Measurements from ENCODE around the gene KYAT1. TPM values are rescaled to one million over a fixed set of nuclear protein-coding genes. Genes with fewer than 3 reads are reported as not detected.
A peak's percentile ranks its signal among the peaks of the same experiment; 100 is the strongest.
"Not testable (repeated sequence)": the region's sequence is repeated elsewhere in the genome, so short reads cannot be mapped to it uniquely, and the experiment has no call there.

KYAT1 gene
- polyA plus RNA-seq, 5 donors: 6.6 to 10.1 (median 7.9) TPM

GRCh38 chr9:128819716-128820664 lies 61.8 kb downstream of the KYAT1 start:
- DNase-seq: no peak

- peak in 1 of 2 donors; percentile 25 for DNase-seq
Measured at GRCh38 chr9:128818839-128819715, 62.7 kb downstream of the KYAT1 start.

- DNase-seq: peak; percentile 97 to 98
Measured at GRCh38 chr9:128818099-128818838, 63.5 kb downstream of the KYAT1 start, which contains the start of gene ENDOG. TSS of gene ENDOG (plus strand) at chr9:128818500. CDS start at chr9:128818685, 185 bp downstream.

- no peak for DNase-seq
Measured at GRCh38 chr9:128810873-128811272, 70.9 kb downstream of the KYAT1 start.

GRCh38 chr9:128809831-128810230 lies 71.9 kb downstream of the KYAT1 start:
- no peak for DNase-seq

- DNase-seq: no peak
Measured at GRCh38 chr9:128809036-128809599, 72.6 kb downstream of the KYAT1 start.

- DNase-seq: no peak
Measured at GRCh38 chr9:128808543-128808942, 73.2 kb downstream of the KYAT1 start.

GRCh38 chr9:128807827-128808226 lies 73.9 kb downstream of the KYAT1 start:
- no peak for DNase-seq

GRCh38 chr9:128805661-128806060 lies 76.1 kb downstream of the KYAT1 start:
- DNase-seq: no peak

GRCh38 chr9:128802482-128802881 lies 79.3 kb downstream of the KYAT1 start:
- no peak for DNase-seq

- DNase-seq: no peak
Measured at GRCh38 chr9:128800061-128800460, 81.7 kb downstream of the KYAT1 start.

- DNase-seq: no peak
Measured at GRCh38 chr9:128798896-128799295, 82.9 kb downstream of the KYAT1 start.

GRCh38 chr9:128794961-128795360 lies 86.8 kb downstream of the KYAT1 start:
- not testable (repeated sequence) for DNase-seq

GRCh38 chr9:128792978-128793686 lies 88.6 kb downstream of the KYAT1 start:
- DNase-seq: no peak

GRCh38 chr9:128792134-128792533 lies 89.6 kb downstream of the KYAT1 start:
- DNase-seq: no peak

GRCh38 chr9:128790536-128790935 lies 91.2 kb downstream of the KYAT1 start:
- no peak for DNase-seq

- no peak for DNase-seq
Measured at GRCh38 chr9:128788445-128788844, 93.3 kb downstream of the KYAT1 start.

GRCh38 chr9:128787659-128788058 lies 94.1 kb downstream of the KYAT1 start:
- DNase-seq: peak in 1 of 2 donors; percentile 8

- DNase-seq: peak; percentile 58 to 74
Measured at GRCh38 chr9:128786681-128787601, 94.8 kb downstream of the KYAT1 start, which contains the start of gene TBC1D13. TSS of gene TBC1D13 (plus strand) at chr9:128787253. CDS start at chr9:128787354, 101 bp downstream.
